H1 (cell line): ENCODE results near the gene MIER2.

Experiments
- BCL11A ChIP-seq, 2 experiments: IDR thresholded peaks; one replicate each; pipeline ENCODE4 v1.6.1; 2011; ENCODE audit warnings: low read depth in 2 of 2, low read length in 2 of 2, mild to moderate bottlenecking in 2 of 2
- EZH2 ChIP-seq: fragments of 200-600 bp; sonication (generic); IDR thresholded peaks from 2 replicates; pipeline ENCODE4 v1.7.1; 2012; ENCODE audit warnings: low read depth, mild to moderate bottlenecking, moderate library complexity, low read length, inconsistent platforms; ENCODE audit not compliant: severe bottlenecking
- TF ChIP-seq, protein P1 (sequence below), 3 experiments: IDR thresholded peaks; 1 replicate in 2 of 3; 2 replicates in 1 of 3; pipeline versions ENCODE4 v1.5.1 to v1.6.1; 2011; ENCODE audit warnings: low read length in 3 of 3, mild to moderate bottlenecking in 3 of 3, inconsistent platforms in 2 of 3, low read depth in 1 of 3, moderate library complexity in 1 of 3; ENCODE audit not compliant: insufficient read depth in 1 of 3; ENCODE audit errors: control extremely low read depth in 1 of 3

GRCh38 chr19:294341-294945, 50.2 kb downstream of the MIER2 start:
- TF ChIP-seq, protein P1, sequence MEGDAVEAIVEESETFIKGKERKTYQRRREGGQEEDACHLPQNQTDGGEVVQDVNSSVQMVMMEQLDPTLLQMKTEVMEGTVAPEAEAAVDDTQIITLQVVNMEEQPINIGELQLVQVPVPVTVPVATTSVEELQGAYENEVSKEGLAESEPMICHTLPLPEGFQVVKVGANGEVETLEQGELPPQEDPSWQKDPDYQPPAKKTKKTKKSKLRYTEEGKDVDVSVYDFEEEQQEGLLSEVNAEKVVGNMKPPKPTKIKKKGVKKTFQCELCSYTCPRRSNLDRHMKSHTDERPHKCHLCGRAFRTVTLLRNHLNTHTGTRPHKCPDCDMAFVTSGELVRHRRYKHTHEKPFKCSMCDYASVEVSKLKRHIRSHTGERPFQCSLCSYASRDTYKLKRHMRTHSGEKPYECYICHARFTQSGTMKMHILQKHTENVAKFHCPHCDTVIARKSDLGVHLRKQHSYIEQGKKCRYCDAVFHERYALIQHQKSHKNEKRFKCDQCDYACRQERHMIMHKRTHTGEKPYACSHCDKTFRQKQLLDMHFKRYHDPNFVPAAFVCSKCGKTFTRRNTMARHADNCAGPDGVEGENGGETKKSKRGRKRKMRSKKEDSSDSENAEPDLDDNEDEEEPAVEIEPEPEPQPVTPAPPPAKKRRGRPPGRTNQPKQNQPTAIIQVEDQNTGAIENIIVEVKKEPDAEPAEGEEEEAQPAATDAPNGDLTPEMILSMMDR (IDR thresholded peaks at IDR 0.05; ENCODE audit: control extremely low read depth in 1 of 3, insufficient read depth in 1 of 3, low read depth in 1 of 3, low read length in 3 of 3): no peak
- no peak for TF ChIP-seq EZH2
- TF ChIP-seq BCL11A (IDR thresholded peaks at IDR 0.05; ENCODE audit: low read depth in 2 of 2, low read length in 2 of 2): no peak
